Measurements from ENCODE around the gene CCDC182. TPM values are rescaled to one million over a fixed set of nuclear protein-coding genes. Genes with fewer than 3 reads are reported as not detected.

Gene CCDC182
- total RNA-seq (2016; rRNA removed; fragmentation: Illumina TruSeq; extraction: Trizol) (not detected in 2 replicates), polyA plus RNA-seq (2011; rRNA removed) (not detected in 2 replicates), polyA minus RNA-seq (2011; rRNA and poly(A)+ RNA removed; ENCODE audit: low replicate concordance) (not detected in 2 replicates), Bru-seq, nascent RNA (not detected), BruChase-seq, experiment 1, labeled RNA remaining after a 6-hour chase (not detected), BruChase-seq, experiment 2, labeled RNA remaining after a 2-hour chase (not detected)
- not detected in 2 replicates for total RNA-seq (2016; cell fraction: cytosol; rRNA removed; fragmentation: Illumina TruSeq; extraction: Trizol; ENCODE audit: low read depth)
- total RNA-seq (2016; cell fraction: insoluble cytoplasmic fraction; rRNA removed; fragmentation: Illumina TruSeq; extraction: Trizol), result not detected in 2 replicates
- not detected in 2 replicates for total RNA-seq (2016; cell fraction: membrane; rRNA removed; fragmentation: Illumina TruSeq; extraction: Trizol)
- not detected in 2 replicates for total RNA-seq (2016; cell fraction: nucleus; rRNA removed; fragmentation: Illumina TruSeq; extraction: Trizol)
- polyA plus RNA-seq (2011; cell fraction: cytosol; rRNA removed), result not detected in 2 replicates
- polyA plus RNA-seq (2011; cell fraction: nucleus; rRNA removed), result not detected in 2 replicates
- not detected in 2 replicates for polyA plus RNA-seq (2012)
- polyA plus RNA-seq (2016; cell fraction: cytosol; fragmentation: Illumina TruSeq; extraction: Trizol; ENCODE audit: low read depth), result not detected in 2 replicates
- not detected in 2 replicates for polyA plus RNA-seq (2016; cell fraction: insoluble cytoplasmic fraction; fragmentation: Illumina TruSeq; extraction: Trizol; ENCODE audit: low read depth)
- polyA plus RNA-seq (2016; cell fraction: membrane; fragmentation: Illumina TruSeq; extraction: Trizol; ENCODE audit: low read depth), result not detected in 2 replicates
- not detected in 2 replicates for polyA plus RNA-seq (2016; cell fraction: nucleus; fragmentation: Illumina TruSeq; extraction: Trizol; ENCODE audit: insufficient read depth, low read depth)
- polyA minus RNA-seq (2011; cell fraction: cytosol; rRNA and poly(A)+ RNA removed), result not detected in 2 replicates
- polyA minus RNA-seq (2011; cell fraction: nucleus; rRNA and poly(A)+ RNA removed), result not detected in 2 replicates
- long read RNA-seq, experiment 1, result 0 reads
- long read RNA-seq, experiment 2, result 0 reads

DNA sequence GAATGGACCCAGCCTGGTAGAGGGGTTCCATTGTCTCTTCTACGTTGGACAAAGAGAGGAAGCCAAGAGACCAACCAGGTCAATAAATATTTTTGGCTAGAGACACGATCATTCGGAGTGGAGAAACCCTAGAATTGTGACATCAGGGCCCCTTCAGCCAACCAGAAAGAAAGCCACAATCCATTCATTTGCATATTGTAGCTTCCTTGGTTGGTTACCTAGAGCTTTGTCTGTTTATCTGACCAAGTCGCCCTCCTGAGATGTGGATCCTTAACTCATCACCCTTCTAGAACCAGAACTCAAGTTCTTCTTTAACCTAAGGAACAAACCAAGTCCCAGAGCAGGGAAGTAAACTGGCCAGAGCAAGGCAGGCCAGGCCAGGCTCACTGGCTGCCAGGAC, at the start of gene CCDC182:
TSS of gene CCDC182 (minus strand) at position 58 of the 400 bp plus-strand sequence. CDS start at position 31, 27 bp downstream.
- CTCF ChIA-PET (ENCODE audit: low intra/inter-chr PET ratio, low total read pairs), result no interaction called here
- H3K4me2 ChIP-seq (ENCODE audit: low read depth, low read length), result no peak within 1 kb of the TSS
- WGBS (ENCODE audit: low lambda C conversion rate), result 22% methylated on average over 4 of the region's 4 CpGs

More for the DNA sequence above, at the start of gene CCDC182:
- Histone ChIP-seq H3K36me3 (replicated peaks in 1 of 2; ENCODE audit: control insufficient read depth in 1 of 2, insufficient read depth in 2 of 2, low read length in 2 of 2) (no peaks in the 10 kb centered on the region), H2AFZ (ENCODE audit: low read length) (no peak within 1 kb of the TSS), H3K79me2 (ENCODE audit: insufficient read depth, low read length) (no peaks in the 10 kb centered on the region), H3K9ac (ENCODE audit: insufficient read depth, low read depth, low read length) (no peak within 1 kb of the TSS), H4K20me1 (ENCODE audit: insufficient read depth, low read length) (no peaks in the 10 kb centered on the region), H3K27me3 (ENCODE audit: control insufficient read depth in 1 of 2, insufficient read depth in 2 of 2, low read length in 2 of 2) (peaks cover 0 to 43% of the 10 kb centered on the region in 2 experiments; a peak in 3 of 5 replicates), H3K4me1 (ENCODE audit: insufficient read depth, low read length) (peaks cover 4% of the 10 kb centered on the region), H3K27ac (ENCODE audit: extremely low read length, insufficient read depth, low read length) (no peak within 1 kb of the TSS), H3K4me3 (replicated peaks in 1 of 3; ENCODE audit: insufficient read depth in 1 of 3, low read depth in 2 of 3, low read length in 3 of 3) (no peak within 1 kb of the TSS), H3K9me3 (ENCODE audit: low read length) (no peaks in the 10 kb centered on the region)
- ATAC-seq, result no peak
- no peak for TF ChIP-seq GTF3A (CRISPR knock-in tag; conservative IDR thresholded peaks at IDR 0.05)
- no peak for TF ChIP-seq ZNF207 (IDR thresholded peaks at IDR 0.05; ENCODE audit: borderline replicate concordance)
- TF ChIP-seq, protein P1, sequence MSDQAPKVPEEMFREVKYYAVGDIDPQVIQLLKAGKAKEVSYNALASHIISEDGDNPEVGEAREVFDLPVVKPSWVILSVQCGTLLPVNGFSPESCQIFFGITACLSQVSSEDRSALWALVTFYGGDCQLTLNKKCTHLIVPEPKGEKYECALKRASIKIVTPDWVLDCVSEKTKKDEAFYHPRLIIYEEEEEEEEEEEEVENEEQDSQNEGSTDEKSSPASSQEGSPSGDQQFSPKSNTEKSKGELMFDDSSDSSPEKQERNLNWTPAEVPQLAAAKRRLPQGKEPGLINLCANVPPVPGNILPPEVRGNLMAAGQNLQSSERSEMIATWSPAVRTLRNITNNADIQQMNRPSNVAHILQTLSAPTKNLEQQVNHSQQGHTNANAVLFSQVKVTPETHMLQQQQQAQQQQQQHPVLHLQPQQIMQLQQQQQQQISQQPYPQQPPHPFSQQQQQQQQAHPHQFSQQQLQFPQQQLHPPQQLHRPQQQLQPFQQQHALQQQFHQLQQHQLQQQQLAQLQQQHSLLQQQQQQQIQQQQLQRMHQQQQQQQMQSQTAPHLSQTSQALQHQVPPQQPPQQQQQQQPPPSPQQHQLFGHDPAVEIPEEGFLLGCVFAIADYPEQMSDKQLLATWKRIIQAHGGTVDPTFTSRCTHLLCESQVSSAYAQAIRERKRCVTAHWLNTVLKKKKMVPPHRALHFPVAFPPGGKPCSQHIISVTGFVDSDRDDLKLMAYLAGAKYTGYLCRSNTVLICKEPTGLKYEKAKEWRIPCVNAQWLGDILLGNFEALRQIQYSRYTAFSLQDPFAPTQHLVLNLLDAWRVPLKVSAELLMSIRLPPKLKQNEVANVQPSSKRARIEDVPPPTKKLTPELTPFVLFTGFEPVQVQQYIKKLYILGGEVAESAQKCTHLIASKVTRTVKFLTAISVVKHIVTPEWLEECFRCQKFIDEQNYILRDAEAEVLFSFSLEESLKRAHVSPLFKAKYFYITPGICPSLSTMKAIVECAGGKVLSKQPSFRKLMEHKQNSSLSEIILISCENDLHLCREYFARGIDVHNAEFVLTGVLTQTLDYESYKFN (CRISPR knock-in tag; conservative IDR thresholded peaks at IDR 0.05), result no peak
- TF ChIP-seq ZNF780A (CRISPR knock-in tag; IDR thresholded peaks at IDR 0.05), result no peak
- no peak for TF ChIP-seq ZNF569 (CRISPR knock-in tag; IDR thresholded peaks at IDR 0.05; ENCODE audit: borderline replicate concordance)
- TF ChIP-seq, protein P2, sequence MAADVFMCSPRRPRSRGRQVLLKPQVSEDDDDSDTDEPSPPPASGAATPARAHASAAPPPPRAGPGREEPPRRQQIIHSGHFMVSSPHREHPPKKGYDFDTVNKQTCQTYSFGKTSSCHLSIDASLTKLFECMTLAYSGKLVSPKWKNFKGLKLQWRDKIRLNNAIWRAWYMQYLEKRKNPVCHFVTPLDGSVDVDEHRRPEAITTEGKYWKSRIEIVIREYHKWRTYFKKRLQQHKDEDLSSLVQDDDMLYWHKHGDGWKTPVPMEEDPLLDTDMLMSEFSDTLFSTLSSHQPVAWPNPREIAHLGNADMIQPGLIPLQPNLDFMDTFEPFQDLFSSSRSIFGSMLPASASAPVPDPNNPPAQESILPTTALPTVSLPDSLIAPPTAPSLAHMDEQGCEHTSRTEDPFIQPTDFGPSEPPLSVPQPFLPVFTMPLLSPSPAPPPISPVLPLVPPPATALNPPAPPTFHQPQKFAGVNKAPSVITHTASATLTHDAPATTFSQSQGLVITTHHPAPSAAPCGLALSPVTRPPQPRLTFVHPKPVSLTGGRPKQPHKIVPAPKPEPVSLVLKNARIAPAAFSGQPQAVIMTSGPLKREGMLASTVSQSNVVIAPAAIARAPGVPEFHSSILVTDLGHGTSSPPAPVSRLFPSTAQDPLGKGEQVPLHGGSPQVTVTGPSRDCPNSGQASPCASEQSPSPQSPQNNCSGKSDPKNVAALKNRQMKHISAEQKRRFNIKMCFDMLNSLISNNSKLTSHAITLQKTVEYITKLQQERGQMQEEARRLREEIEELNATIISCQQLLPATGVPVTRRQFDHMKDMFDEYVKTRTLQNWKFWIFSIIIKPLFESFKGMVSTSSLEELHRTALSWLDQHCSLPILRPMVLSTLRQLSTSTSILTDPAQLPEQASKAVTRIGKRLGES (CRISPR knock-in tag; IDR thresholded peaks at IDR 0.05; ENCODE audit: borderline replicate concordance), result no peak
- no peak for TF ChIP-seq MYC (CRISPR knock-in tag; IDR thresholded peaks at IDR 0.05; ENCODE audit: borderline replicate concordance)
- TF ChIP-seq DNMT3B (CRISPR knock-in tag; conservative IDR thresholded peaks at IDR 0.05), result no peak
- TF ChIP-seq, protein P3, sequence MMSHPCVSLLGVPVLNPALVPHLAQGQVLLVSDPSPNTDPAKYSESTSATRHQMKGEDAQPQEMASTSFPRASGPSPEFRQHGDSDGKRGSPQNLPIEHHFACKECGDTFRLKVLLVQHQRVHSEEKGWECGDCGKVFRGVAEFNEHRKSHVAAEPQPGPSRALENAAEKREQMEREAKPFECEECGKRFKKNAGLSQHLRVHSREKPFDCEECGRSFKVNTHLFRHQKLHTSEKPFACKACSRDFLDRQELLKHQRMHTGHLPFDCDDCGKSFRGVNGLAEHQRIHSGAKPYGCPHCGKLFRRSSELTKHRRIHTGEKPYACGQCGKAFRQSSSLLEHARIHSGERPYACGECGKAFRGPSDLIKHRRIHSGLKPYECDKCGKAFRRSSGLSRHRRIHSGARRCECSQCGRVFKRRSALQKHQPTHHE (CRISPR knock-in tag; IDR thresholded peaks at IDR 0.05; ENCODE audit: borderline replicate concordance), result no peak
- TF ChIP-seq ZSCAN30 (CRISPR knock-in tag; IDR thresholded peaks at IDR 0.05), result no peak
- TF ChIP-seq KDM5B (CRISPR knock-in tag; IDR thresholded peaks at IDR 0.05; ENCODE audit: borderline replicate concordance), result no peak
- TF ChIP-seq ZNF619 (CRISPR knock-in tag; IDR thresholded peaks at IDR 0.05), result no peak
- TF ChIP-seq MEF2D (CRISPR knock-in tag; IDR thresholded peaks at IDR 0.05), result no peak
- POLR2A ChIA-PET, result no interaction called here
- no peak for FAIRE-seq
- BruUV-seq (replicated peaks), result no TSS peak
- intact Hi-C loops (cut with micrococcal nuclease; ENCODE audit: unreplicated experiment) (loop anchor here (5.0 to 10.0 kb wide), 3 partner anchors 70 to 503 kb away; no protein-coding TSS in a partner anchor), in situ Hi-C loops (cut with HindIII; ENCODE audit: extremely low pct_ligation_motif_present, low pct_unique_long_range_greater_than_20kb) (loop anchor here (10.0 kb wide), 1 partner anchor 500 kb away; no protein-coding TSS in a partner anchor)
- DNase-seq (ENCODE audit: low spot score), result no peak

Data from HepG2 (cell line).